HG03354 (cell line): ENCODE data around the gene SRD5A3.

ENCODE experiments used
- ATAC-seq: cut with Tn5 transposase; IDR thresholded peaks from one replicate; pipeline ENCODE4 v1.9.1; 2021; ENCODE audit warnings: mild to moderate bottlenecking; ENCODE audit not compliant: unreplicated experiment, poor library complexity, severe bottlenecking

Gene SRD5A3

GRCh38 chr4:55367084-55367722, 21.2 kb downstream of the SRD5A3 start:
- no peak for ATAC-seq

GRCh38 chr4:55369968-55370367, 23.9 kb downstream of the SRD5A3 start:
- no peak for ATAC-seq

GRCh38 chr4:55372259-55372658, 26.2 kb downstream of the SRD5A3 start:
- no peak for ATAC-seq

- ATAC-seq = no peak
Measured at GRCh38 chr4:55373461-55373860, 27.4 kb downstream of the SRD5A3 start.

GRCh38 chr4:55376698-55377097, 30.7 kb downstream of the SRD5A3 start:
- ATAC-seq = no peak

GRCh38 chr4:55378617-55379467, 32.8 kb downstream of the SRD5A3 start:
- ATAC-seq = no peak

GRCh38 chr4:55380576-55380975, 34.5 kb downstream of the SRD5A3 start:
- ATAC-seq = no peak

- no peak for ATAC-seq
Measured at GRCh38 chr4:55381502-55381901, 35.5 kb downstream of the SRD5A3 start.

- no peak for ATAC-seq
Measured at GRCh38 chr4:55382488-55383003, 36.5 kb downstream of the SRD5A3 start.

- ATAC-seq = no peak
Measured at GRCh38 chr4:55385201-55385649, 39.2 kb downstream of the SRD5A3 start.

GRCh38 chr4:55386073-55386472, 40.0 kb downstream of the SRD5A3 start:
- no peak for ATAC-seq

- no peak for ATAC-seq
Measured at GRCh38 chr4:55386840-55387239, 40.8 kb downstream of the SRD5A3 start.

GRCh38 chr4:55393461-55394320, 47.6 kb downstream of the SRD5A3 start:
- ATAC-seq = no peak

GRCh38 chr4:55395218-55395528, 49.1 kb downstream of the SRD5A3 start:
- peak; percentile 1 for ATAC-seq

GRCh38 chr4:55395529-55396307, 49.7 kb downstream of the SRD5A3 start, which contains the start of gene TMEM165:
TMEM165 (plus strand) TSS chr4:55395957; CDS start chr4:55396190, 233 bp downstream.
- ATAC-seq = peak; percentile 94

GRCh38 chr4:55396308-55397125, 50.5 kb downstream of the SRD5A3 start:
- ATAC-seq = peak; percentile 37

- no peak for ATAC-seq
Measured at GRCh38 chr4:55397126-55397436, 51.0 kb downstream of the SRD5A3 start.

- ATAC-seq = no peak
Measured at GRCh38 chr4:55397520-55398321, 51.7 kb downstream of the SRD5A3 start.
